ENCODE results near the gene PRKN.

Gene PRKN

GRCh38 chr6:162369091-162369490, 358.5 kb downstream of the PRKN start:
- TF ChIP-seq, protein P1, sequence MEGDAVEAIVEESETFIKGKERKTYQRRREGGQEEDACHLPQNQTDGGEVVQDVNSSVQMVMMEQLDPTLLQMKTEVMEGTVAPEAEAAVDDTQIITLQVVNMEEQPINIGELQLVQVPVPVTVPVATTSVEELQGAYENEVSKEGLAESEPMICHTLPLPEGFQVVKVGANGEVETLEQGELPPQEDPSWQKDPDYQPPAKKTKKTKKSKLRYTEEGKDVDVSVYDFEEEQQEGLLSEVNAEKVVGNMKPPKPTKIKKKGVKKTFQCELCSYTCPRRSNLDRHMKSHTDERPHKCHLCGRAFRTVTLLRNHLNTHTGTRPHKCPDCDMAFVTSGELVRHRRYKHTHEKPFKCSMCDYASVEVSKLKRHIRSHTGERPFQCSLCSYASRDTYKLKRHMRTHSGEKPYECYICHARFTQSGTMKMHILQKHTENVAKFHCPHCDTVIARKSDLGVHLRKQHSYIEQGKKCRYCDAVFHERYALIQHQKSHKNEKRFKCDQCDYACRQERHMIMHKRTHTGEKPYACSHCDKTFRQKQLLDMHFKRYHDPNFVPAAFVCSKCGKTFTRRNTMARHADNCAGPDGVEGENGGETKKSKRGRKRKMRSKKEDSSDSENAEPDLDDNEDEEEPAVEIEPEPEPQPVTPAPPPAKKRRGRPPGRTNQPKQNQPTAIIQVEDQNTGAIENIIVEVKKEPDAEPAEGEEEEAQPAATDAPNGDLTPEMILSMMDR (IDR thresholded peaks at IDR 0.05; ENCODE audit: low read depth, low read length) = no peak
- DNase-seq (ENCODE audit: extremely low read depth, low read depth) = no peak

DNA sequence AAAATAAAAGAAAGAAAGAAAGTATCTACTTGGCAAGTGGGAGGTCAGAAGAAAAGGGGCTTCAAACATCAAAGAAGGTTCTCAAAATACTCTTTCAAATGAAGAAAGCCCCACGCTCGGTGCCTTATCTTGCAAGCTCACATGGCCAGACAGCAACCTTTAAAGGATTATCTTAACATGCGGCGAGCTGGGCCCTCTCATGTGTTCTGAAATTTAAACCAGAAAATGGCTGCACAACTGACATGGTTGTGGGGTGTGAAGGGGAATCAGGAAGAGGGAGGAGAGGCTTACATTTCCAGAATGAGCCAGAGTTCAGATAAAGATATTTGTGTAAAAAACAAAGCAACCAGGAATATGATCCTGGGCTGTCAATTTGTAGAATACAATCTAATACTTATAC, 363.1 kb downstream of the PRKN start:
- no peak for DNase-seq (ENCODE audit: extremely low read depth, low read depth)
- TF ChIP-seq, protein P1 (IDR thresholded peaks at IDR 0.05; ENCODE audit: low read depth, low read length) = no peak

GRCh38 chr6:162363757-162364156, 363.8 kb downstream of the PRKN start:
- no peak for DNase-seq (ENCODE audit: extremely low read depth, low read depth)
- TF ChIP-seq, protein P1 (IDR thresholded peaks at IDR 0.05; ENCODE audit: low read depth, low read length) = no peak

DNA sequence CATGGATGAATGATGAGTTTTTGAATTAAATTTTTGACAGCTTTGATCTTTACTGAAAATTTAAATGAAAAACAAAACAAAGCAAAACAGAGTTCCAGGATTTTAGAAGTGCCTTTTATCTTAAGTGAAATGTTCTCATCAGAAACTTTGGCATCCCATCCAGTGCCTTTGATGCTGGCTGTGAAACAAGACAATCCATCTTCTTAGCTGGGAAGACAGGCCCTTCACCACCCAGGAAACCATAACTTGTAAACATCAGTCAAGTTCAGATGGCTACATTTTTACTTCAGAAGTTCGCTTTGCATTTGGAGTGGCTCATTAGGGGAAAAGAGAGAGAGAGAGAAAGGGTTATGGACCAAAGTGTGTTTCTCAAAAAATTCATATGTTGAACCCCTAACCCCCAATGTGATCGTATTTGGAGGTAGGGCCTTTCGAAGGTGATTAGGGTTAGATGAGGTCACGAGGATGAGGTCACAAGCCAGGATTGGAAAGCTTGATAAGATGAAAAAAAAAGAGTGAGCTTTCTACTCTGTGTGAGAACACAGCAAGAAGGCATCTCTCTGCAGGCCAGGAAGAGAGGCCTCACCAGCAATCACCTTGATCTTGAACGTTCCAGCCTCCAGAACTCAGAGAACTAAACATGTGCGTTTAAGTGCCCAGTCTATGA, 366.5 kb downstream of the PRKN start:
- no peak for DNase-seq (ENCODE audit: extremely low read depth, low read depth)
- TF ChIP-seq, protein P1 (IDR thresholded peaks at IDR 0.05; ENCODE audit: low read depth, low read length) = no peak

GRCh38 chr6:162358625-162359024, 368.9 kb downstream of the PRKN start:
- TF ChIP-seq, protein P1 (IDR thresholded peaks at IDR 0.05; ENCODE audit: low read depth, low read length) = no peak
- no peak for DNase-seq (ENCODE audit: extremely low read depth, low read depth)

- DNase-seq (ENCODE audit: extremely low read depth, low read depth) = no peak
These were observed 382.5 kb downstream of the PRKN start for GRCh38 chr6:162345051-162345511.

DNA sequence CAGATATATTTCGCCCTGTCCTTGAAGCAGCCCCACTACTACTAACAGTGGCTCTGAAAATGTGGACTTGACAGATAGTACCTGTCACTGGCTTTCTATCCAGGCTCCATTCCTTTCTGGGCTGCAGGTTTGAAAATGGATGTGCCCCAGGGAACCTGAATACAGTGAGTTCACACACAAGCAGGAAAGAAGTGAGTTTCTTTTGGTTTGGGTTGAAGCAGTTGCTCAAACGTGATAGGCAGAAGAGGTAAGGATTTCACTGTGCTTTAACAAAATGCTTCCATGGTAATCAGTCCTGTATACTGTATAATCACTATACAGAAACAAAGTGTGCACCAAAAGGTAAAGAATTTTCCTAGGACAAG, 382.9 kb downstream of the PRKN start:
- DNase-seq (ENCODE audit: extremely low read depth, low read depth) = no peak
- TF ChIP-seq, protein P1 (IDR thresholded peaks at IDR 0.05; ENCODE audit: low read depth, low read length) = no peak

More at GRCh38 chr6:162345051-162345511, 382.5 kb downstream of the PRKN start:
- TF ChIP-seq, protein P1 (IDR thresholded peaks at IDR 0.05; ENCODE audit: low read depth, low read length) = no peak

Data from AG09319 (cell line).